Measurements from ENCODE around the gene NDUFA9.

DNA sequence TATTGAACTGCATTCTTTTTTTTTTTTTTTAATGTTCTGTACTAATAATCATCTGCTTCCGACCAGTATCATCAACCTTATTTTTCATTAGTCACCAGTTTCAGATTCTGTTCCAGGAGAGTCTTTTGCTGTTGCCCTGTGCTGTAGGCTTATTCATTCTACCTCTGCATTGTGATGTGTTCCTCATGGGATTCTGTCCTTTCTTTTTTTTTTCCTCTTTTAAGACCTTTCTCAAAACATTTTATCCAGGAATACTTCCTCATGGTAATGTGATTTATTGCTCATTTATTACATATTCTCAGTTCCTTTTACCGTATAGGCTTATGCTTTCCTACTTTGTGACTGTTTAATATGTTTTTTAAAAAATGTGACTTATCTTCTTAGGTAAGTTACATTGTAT lies 4.8 kb downstream of the NDUFA9 start:
- no peak for TF ChIP-seq GATA2 (IDR thresholded peaks at IDR 0.05; ENCODE audit: low read depth, low read length)
- no peak for TF ChIP-seq GATA3 (IDR thresholded peaks at IDR 0.05; ENCODE audit: low read depth, low read length)

All from SH-SY5Y (cell line).